ENCODE results near the gene PCDHGC4.

PCDHGC4 gene

GRCh38 chr5:141533897-141534296 lies 49.1 kb downstream of the PCDHGC4 start:
- DNase-seq (ENCODE audit: extremely low read depth, low read depth), result no peak
- TF ChIP-seq CTCF (IDR thresholded peaks at IDR 0.05; ENCODE audit: low read depth, low read length), result no peak

GRCh38 chr5:141534492-141535213 lies 49.8 kb downstream of the PCDHGC4 start:
- DNase-seq (ENCODE audit: extremely low read depth, low read depth), result no peak
- no peak for TF ChIP-seq CTCF (IDR thresholded peaks at IDR 0.05; ENCODE audit: low read depth, low read length)
